K562 (cell line): ENCODE data around the gene ACOT7. TPM values are rescaled to one million over a fixed set of nuclear protein-coding genes. Genes with fewer than 3 reads are reported as not detected.

Experiments
- ATAC-seq: fragments of 200-7000 bp; cut with Tn5 transposase; 3 replicates; pipeline ENCODE4 v1.9.1; 2020; ENCODE audit warnings: moderate library complexity
- BruUV-seq: library from RNA; stranded (reverse); fragments of 400-500 nt; replicated peaks from 2 replicates; lab custom pipeline; 2021; lab: Mats Ljungman, UMichigan
- CTCF ChIA-PET: fragments of 300-600 bp; formaldehyde crosslinking; extraction: SDS; loops from one replicate; lab custom pipeline; 2021; ENCODE audit warnings: low intra/inter-chr PET ratio; lab: Yijun Ruan, JAX
- POLR2A ChIA-PET: fragments of 300-600, 350-650 bp; sonication (Branson Sonifier 250); formaldehyde crosslinking; extraction: SDS; loops from one replicate; lab custom pipeline; 2021; ENCODE audit warnings: antibody characterized with exemption, inconsistent platforms; lab: Yijun Ruan, JAX
- DNase-seq, 4 experiments: peaks; one replicate each; pipeline versions ENCODE4 v3.0.0 to v3.0.0-alpha.2; 2011 to 2018; ENCODE audit warnings: low spot score in 3 of 4, mixed read lengths in 3 of 4; ENCODE audit errors: extremely low read depth in 1 of 4
- FAIRE-seq: peaks from 2 replicates; lab custom pipeline; 2011; peaks lifted over from hg19 to GRCh38; lab: Jason Lieb, UNC
- H2AFZ ChIP-seq: 2 replicates; pipeline ENCODE4 v1.6.0; 2011; ENCODE audit warnings: low read depth, low read length, control low read depth, inconsistent platforms
- H3K27ac ChIP-seq: fragments of 200-600 bp; 3 replicates; pipeline ENCODE4 v1.8.0; 2011; ENCODE audit warnings: low read depth, mild to moderate bottlenecking, control low read depth, inconsistent platforms, low read length, moderate library complexity, mixed read lengths; ENCODE audit errors: extremely low read depth
- H3K27me3 ChIP-seq, 2 experiments: fragments of 300-600 bp in 1 of 2; 2 replicates in 1 of 2; 3 replicates in 1 of 2; pipeline versions ENCODE4 v1.6.0 to v1.8.0; 2011; ENCODE audit warnings: inconsistent platforms in 2 of 2, low read length in 2 of 2, mild to moderate bottlenecking in 1 of 2, mixed read lengths in 1 of 2, moderate library complexity in 1 of 2; ENCODE audit not compliant: control insufficient read depth in 2 of 2, insufficient read depth in 2 of 2
- H3K36me3 ChIP-seq: fragments of 300-600 bp; 3 replicates; pipeline ENCODE4 v1.8.0; 2011; ENCODE audit warnings: mild to moderate bottlenecking, low read length, inconsistent platforms; ENCODE audit not compliant: control insufficient read depth, insufficient read depth
- H3K4me1 ChIP-seq, 2 experiments: fragments of 200-600 bp in 1 of 2; replicated peaks in 1 of 2; 2 replicates in 1 of 2; 3 replicates in 1 of 2; pipeline versions ENCODE4 v1.5.1 to v1.8.0; 2011; ENCODE audit warnings: inconsistent platforms in 2 of 2, low read length in 2 of 2, mild to moderate bottlenecking in 1 of 2, mixed read lengths in 1 of 2, moderate library complexity in 1 of 2; ENCODE audit not compliant: control insufficient read depth in 2 of 2, insufficient read depth in 2 of 2
- H3K4me2 ChIP-seq: 2 replicates; pipeline ENCODE4 v1.6.1; 2011; ENCODE audit warnings: low read length, control low read depth, inconsistent platforms, mixed read lengths; ENCODE audit not compliant: insufficient read depth
- H3K4me3 ChIP-seq: fragments of 200-600 bp; sonication (generic), shearing (Covaris generic); 2 replicates; pipeline ENCODE4 v1.5.1; 2016; ENCODE audit warnings: control low read depth, inconsistent platforms
- H3K79me2 ChIP-seq: fragments of 200-600 bp; 3 replicates; pipeline ENCODE4 v1.8.0; 2011; ENCODE audit warnings: low read length, inconsistent platforms; ENCODE audit not compliant: control insufficient read depth, insufficient read depth
- H3K9ac ChIP-seq, 2 experiments: 2 replicates each; pipeline versions ENCODE4 v1.6.0 to v1.6.1; 2011; ENCODE audit warnings: low read depth in 2 of 2, low read length in 2 of 2, control low read depth in 1 of 2, inconsistent platforms in 1 of 2, mild to moderate bottlenecking in 1 of 2, mixed read lengths in 1 of 2; ENCODE audit not compliant: insufficient read depth in 1 of 2
- H3K9me1 ChIP-seq: one replicate; pipeline ENCODE4 v1.6.0; 2011; ENCODE audit warnings: inconsistent platforms, mild to moderate bottlenecking, low read length, moderate library complexity; ENCODE audit not compliant: control insufficient read depth, insufficient read depth
- H3K9me3 ChIP-seq: replicated peaks from 2 replicates; pipeline ENCODE4 v1.5.1; 2011; ENCODE audit warnings: low read depth, low read length, inconsistent platforms; ENCODE audit not compliant: control insufficient read depth, insufficient read depth
- H4K20me1 ChIP-seq: replicated peaks from 2 replicates; pipeline ENCODE4 v1.6.1; 2011; ENCODE audit warnings: low read length, inconsistent platforms, mixed read lengths; ENCODE audit not compliant: control insufficient read depth, insufficient read depth
- AFF1 ChIP-seq, 2 experiments: fragments of 450-650 bp; IDR thresholded peaks; 2 replicates each; pipeline ENCODE4 v1.6.1; 2018; ENCODE audit warnings: mild to moderate bottlenecking in 2 of 2, low read depth in 1 of 2; ENCODE audit not compliant: partially characterized antibody in 2 of 2
- ATF4 ChIP-seq: fragments of 450-650 bp; formaldehyde crosslinking; IDR thresholded peaks from 2 replicates; pipeline ENCODE4 v1.4.0; 2022; ENCODE audit warnings: mild to moderate bottlenecking, moderate library complexity
- CBFB ChIP-seq: sonication (generic); formaldehyde crosslinking; IDR thresholded peaks from 2 replicates; pipeline ENCODE4 v1.4.0; 2020; ENCODE audit warnings: mild to moderate bottlenecking, missing genetic modification reagents
- CBX3 ChIP-seq, 2 experiments: IDR thresholded peaks; 1 replicate in 1 of 2; 2 replicates in 1 of 2; pipeline ENCODE4 v1.6.1; 2012; ENCODE audit warnings: inconsistent platforms in 2 of 2, low read length in 2 of 2, borderline replicate concordance in 1 of 2, control low read depth in 1 of 2
- DIDO1 ChIP-seq: fragments of 450-650 bp; IDR thresholded peaks from 2 replicates; pipeline ENCODE4 v1.6.1; 2016; ENCODE audit warnings: low read depth, missing biosample characterization, missing genetic modification characterization
- JUND ChIP-seq, 2 experiments: IDR thresholded peaks; 2 replicates in 1 of 2; 3 replicates in 1 of 2; pipeline ENCODE4 v1.6.1; 2011; ENCODE audit warnings: borderline replicate concordance in 2 of 2, low read depth in 2 of 2, low read length in 2 of 2, improper control_type of control experiment in 1 of 2, missing biosample characterization in 1 of 2, missing genetic modification characterization in 1 of 2, missing genetic modification reagents in 1 of 2
- KDM5B ChIP-seq: fragments of 200-600 bp; sonication (generic); IDR thresholded peaks from 2 replicates; pipeline ENCODE4 v1.6.1; 2012; ENCODE audit warnings: low read depth, mild to moderate bottlenecking, moderate library complexity, low read length, control low read depth, inconsistent platforms; ENCODE audit not compliant: insufficient replicate concordance
- RBM14 ChIP-seq: fragments of 200-400 bp; formaldehyde crosslinking; IDR thresholded peaks from 2 replicates; pipeline ENCODE4 v1.6.1; 2018; ENCODE audit warnings: low read depth, mild to moderate bottlenecking, low read length, moderate library complexity, borderline replicate concordance; ENCODE audit not compliant: insufficient read depth
- SRF ChIP-seq, 2 experiments: fragments of 250-450, 450-650 bp in 1 of 2; sonication (Bioruptor Pico) in 1 of 2; sonication (generic) in 1 of 2; formaldehyde crosslinking; IDR thresholded peaks; 2 replicates each; pipeline versions ENCODE4 v1.5.0 to v1.5.1; 2020 to 2022; ENCODE audit warnings: mild to moderate bottlenecking in 1 of 2, missing genetic modification reagents in 1 of 2
- ZNF121 ChIP-seq: sonication (generic); formaldehyde crosslinking; conservative IDR thresholded peaks from 2 replicates; pipeline ENCODE4 v1.8.0; 2022; ENCODE audit warnings: missing genetic modification reagents
- ZNF695 ChIP-seq: fragments of 450-650 bp; formaldehyde crosslinking; IDR thresholded peaks from 2 replicates; pipeline ENCODE4 v1.4.0; 2020; ENCODE audit warnings: mild to moderate bottlenecking, moderate library complexity
- WGBS: fragments of 100-300 bp; shearing (Covaris generic); methylation state at CpG from one replicate; pipeline ENCODE4 v1.1.6; 2016; ENCODE audit warnings: low coverage, mixed read lengths; ENCODE audit not compliant: insufficient coverage; ENCODE audit errors: missing lambda C conversion rate; 5-methylcytosine and 5-hydroxymethylcytosine counted together
- in situ Hi-C: fragments of 300-500 bp; cut with MboI; formaldehyde crosslinking; loops from 4 replicates; pipeline ENCODE4 v1.15.0; 2018; ENCODE audit warnings: inconsistent platforms, mixed read lengths
- intact Hi-C: fragments of 100-400 bp; cut with micrococcal nuclease; formaldehyde crosslinking; loops from 2 replicates; pipeline ENCODE4 v1.14.2; 2022
- polyA plus RNA-seq, 8 experiments: library from polyadenylated mRNA; depleted of rRNA in 4 of 8; stranded (reverse) in 5 of 8; unstranded in 3 of 8; fragments of >200 nt; fragmentation: Nextera tagmentation in 2 of 8; fragmentation: Illumina TruSeq in 1 of 8; extraction: Ambion mirVana in 2 of 8; extraction: Trizol in 1 of 8; gene quantifications; 2 replicates each; pipeline versions ENCODE4 v1.2.1 to v1.2.3, GENCODE V29; 2011 to 2014; ENCODE audit warnings: inconsistent platforms in 1 of 8, missing spikeins in 1 of 8
- total RNA-seq, 7 experiments: library from RNA; depleted of rRNA in 6 of 7; stranded (reverse); fragments of >200 nt in 6 of 7; fragmentation: Illumina TruSeq in 2 of 7; extraction: Trizol in 2 of 7; gene quantifications; 2 replicates each; pipeline versions ENCODE4 v1.2.1 to v1.2.3, GENCODE V29; 2011 to 2021; ENCODE audit warnings: low replicate concordance in 1 of 7
- TF ChIP-seq, protein P1 (sequence below): fragments of 450-650 bp; formaldehyde crosslinking; IDR thresholded peaks from 2 replicates; pipeline ENCODE4 v1.4.0; 2020; ENCODE audit warnings: mild to moderate bottlenecking, moderate library complexity

The ACOT7 gene
- total and polyA plus RNA-seq, 9 of the 15 experiments (the other 6 are each of a cell fraction or from before 2014, with no cell fraction given), result 7.0 to 92.6 (median 37.2) TPM

DNA sequence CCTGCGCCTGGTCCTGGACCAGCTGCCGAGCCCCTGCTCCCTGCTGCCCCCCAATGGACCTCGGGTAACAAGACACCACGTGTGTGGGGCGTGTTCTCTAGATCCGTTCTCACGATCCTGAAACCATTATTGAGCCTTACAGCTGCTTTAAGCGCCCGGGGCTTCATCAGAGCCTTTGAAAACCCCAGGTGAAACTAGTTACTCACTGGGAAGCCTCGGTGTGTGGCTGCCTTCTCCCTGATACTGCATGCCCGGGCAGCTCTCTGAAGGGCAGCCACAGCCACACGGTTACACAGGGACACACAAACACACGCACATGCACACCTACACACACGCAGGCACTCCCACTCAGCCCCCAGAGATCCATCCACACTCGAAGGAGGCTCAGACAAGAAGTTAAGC is 20.9 kb upstream of the ACOT7 start (continued):
- TF ChIP-seq, protein P1, sequence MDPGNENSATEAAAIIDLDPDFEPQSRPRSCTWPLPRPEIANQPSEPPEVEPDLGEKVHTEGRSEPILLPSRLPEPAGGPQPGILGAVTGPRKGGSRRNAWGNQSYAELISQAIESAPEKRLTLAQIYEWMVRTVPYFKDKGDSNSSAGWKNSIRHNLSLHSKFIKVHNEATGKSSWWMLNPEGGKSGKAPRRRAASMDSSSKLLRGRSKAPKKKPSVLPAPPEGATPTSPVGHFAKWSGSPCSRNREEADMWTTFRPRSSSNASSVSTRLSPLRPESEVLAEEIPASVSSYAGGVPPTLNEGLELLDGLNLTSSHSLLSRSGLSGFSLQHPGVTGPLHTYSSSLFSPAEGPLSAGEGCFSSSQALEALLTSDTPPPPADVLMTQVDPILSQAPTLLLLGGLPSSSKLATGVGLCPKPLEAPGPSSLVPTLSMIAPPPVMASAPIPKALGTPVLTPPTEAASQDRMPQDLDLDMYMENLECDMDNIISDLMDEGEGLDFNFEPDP (CRISPR knock-in tag), result no peak
- TF ChIP-seq ATF4 (no peak), CBX3 (IDR thresholded peaks at IDR 0.05; ENCODE audit: borderline replicate concordance in 1 of 2, low read length in 2 of 2) (no peak)

- FAIRE-seq (no peak), DNase-seq (no peak), ATAC-seq (no peak)
- Histone ChIP-seq H3K9ac (no peak overlapping the region), H3K27me3 (peaks cover 47 to 77% of the 10 kb centered on the region in 2 experiments), H4K20me1 (peaks cover 5% of the 10 kb centered on the region; the same call in 1 of the 2 replicates), H3K79me2 (no peaks in the 10 kb centered on the region), H3K4me1 (peaks cover 0 to 5% of the 10 kb centered on the region in 2 experiments; a peak in 1 of 5 replicates), H3K36me3 (no peaks in the 10 kb centered on the region), H2AFZ (no peak overlapping the region), H3K27ac (no peak overlapping the region), H3K4me2 (no peak overlapping the region), H3K9me3 (no peaks in the 10 kb centered on the region), H3K4me3 (no peak overlapping the region), H3K9me1 (no peaks in the 10 kb centered on the region)
- intact Hi-C loops, result no loop called here
- ChIA-PET CTCF (no interaction called here), POLR2A (interaction anchor here (1.0 to 1.9 kb wide), 2 partner anchors 13 to 27 kb away, joined by 4 to 8 read pairs; no protein-coding TSS in a partner anchor)
- 1% methylated on average over 6 of the region's 6 CpGs for WGBS
- TF ChIP-seq CBFB (no peak), RBM14 (no peak), KDM5B (no peak), ZNF121 (no peak), AFF1 (IDR thresholded peaks at IDR 0.05; ENCODE audit: low read depth in 1 of 2, partially characterized antibody in 2 of 2) (no peak), JUND (IDR thresholded peaks at IDR 0.05; ENCODE audit: borderline replicate concordance, low read depth, low read length) (no peak), JUND (tag; IDR thresholded peaks at IDR 0.05; ENCODE audit: borderline replicate concordance, low read depth, low read length) (no peak), DIDO1 (tag) (no peak), ZNF695 (no peak), SRF (CRISPR knock-in tag; IDR thresholded peaks at IDR 0.05) (no peak)
- no TSS peak for BruUV-seq
- in situ Hi-C loops, result loop anchor here (5.0 kb wide), 1 partner anchor 59 kb away; no protein-coding TSS in a partner anchor
These were observed 19.3 kb upstream of the ACOT7 start for GRCh38 chr1:6412896-6413295.
